GM21381 (cell line): ENCODE results near the gene ARHGDIA.

Experiments
- ATAC-seq: cut with Tn5 transposase; IDR thresholded peaks from one replicate; pipeline ENCODE4 v1.9.1; 2021; ENCODE audit warnings: mild to moderate bottlenecking, moderate library complexity; ENCODE audit not compliant: unreplicated experiment

The ARHGDIA gene

GRCh38 chr17:81888988-81889595 is 18.0 kb upstream of the ARHGDIA start:
- ATAC-seq: no peak

- ATAC-seq: no peak
Measured at GRCh38 chr17:81888105-81888987, 17.2 kb upstream of the ARHGDIA start.

DNA sequence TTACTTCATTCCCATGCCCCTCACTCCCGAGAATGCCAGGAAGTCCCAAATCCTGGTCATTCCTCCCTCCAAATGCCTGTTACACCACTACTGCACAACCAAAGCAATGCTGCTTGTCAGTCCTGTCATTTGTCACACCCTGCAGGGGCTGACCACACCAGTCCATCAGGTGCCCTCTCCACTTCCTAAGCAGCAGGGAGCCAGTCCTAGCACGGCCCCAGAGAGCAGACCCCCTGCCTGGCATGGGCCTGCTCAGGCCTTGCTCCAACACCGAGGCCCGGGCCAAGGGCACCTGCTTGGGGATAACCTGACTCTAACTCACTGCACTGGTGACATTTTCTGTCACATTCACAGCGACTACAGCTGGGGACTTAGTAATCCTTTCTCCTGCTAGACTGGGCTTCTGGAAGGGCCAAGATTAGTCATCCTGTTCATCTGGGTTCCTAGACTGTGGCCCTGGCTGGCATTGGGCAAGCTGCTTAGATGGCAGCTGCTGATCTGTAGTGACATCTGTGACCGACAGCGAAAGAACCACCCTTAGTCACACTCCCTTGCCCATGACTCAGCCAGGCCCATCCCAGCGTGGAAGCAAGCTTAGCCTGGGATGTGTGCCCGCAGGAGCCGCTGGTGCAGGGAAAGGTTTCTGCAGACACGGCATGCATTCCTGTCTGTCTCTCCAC is 14.9 kb upstream of the ARHGDIA start:
- no peak for ATAC-seq

DNA sequence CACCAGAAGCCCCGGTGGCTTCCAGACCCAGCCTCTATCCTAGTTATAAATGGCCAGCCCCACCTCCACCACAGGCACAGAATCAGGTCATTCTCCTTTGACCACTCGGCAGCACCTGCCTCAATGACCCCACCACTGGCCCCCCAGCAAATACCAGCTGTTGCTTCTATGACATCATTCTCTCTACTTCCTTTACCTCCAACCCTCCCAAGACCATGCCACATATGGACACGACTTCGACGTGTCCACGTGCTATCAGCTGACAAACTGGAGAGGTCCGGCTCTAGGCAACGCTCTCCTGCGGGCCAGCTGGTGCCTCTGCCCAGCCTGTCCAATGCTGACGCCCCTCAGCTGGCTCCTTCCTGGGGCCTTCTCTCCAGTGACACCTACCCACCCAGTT is 14.3 kb upstream of the ARHGDIA start:
- no peak for ATAC-seq

GRCh38 chr17:81884968-81885367 is 13.8 kb upstream of the ARHGDIA start:
- no peak for ATAC-seq

- ATAC-seq: no peak
Measured at GRCh38 chr17:81884520-81884919, 13.4 kb upstream of the ARHGDIA start.

- no peak for ATAC-seq
Measured at GRCh38 chr17:81879121-81879520, 8.0 kb upstream of the ARHGDIA start.

GRCh38 chr17:81878294-81878693 is 7.2 kb upstream of the ARHGDIA start:
- no peak for ATAC-seq

GRCh38 chr17:81877569-81877968 is 6.4 kb upstream of the ARHGDIA start:
- ATAC-seq: no peak

- ATAC-seq: peak; percentile 50
Measured at GRCh38 chr17:81871387-81872230, 472 bp upstream of the ARHGDIA start.

DNA sequence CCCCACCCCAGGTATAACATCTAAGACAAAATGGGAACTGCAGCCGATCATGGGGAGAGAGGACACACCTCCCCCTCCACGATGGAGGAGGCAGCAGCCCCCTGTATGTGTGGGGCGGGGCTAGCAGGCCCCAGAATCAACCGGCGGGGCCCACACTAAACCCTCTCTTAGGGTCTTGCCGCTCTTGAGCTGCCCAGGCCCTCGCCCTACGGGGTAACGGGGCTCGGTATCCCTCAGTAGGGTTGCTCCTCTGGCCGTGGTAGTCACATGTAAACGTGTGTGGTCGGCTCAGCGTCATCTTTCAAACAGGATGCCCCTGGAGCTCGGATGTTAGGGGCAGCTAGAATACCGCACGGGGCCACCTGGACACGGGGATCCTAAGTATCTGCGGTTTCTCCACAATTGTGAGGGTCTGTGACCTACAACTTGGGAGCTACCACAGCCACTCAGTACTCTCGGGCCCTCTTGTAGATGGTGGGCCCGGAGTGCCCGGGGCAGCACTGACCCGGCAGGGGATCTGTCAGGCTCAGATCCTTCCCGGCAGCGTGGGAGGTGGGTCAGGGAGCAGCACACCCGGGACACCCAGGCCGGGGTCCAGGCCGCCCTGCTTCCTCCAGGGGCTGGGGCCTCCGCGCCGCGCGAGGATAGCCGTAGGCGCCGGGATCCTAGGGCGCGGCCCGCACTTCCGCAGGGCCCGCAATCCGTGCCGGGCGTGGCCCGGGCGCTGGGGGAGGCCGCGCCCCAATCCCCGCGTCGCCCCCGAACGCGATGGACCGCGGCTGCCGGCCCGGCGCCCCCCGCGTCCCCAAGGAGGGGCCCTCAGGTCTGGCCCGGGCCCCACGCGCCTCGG is 781 bp downstream of the ARHGDIA start:
- peak; percentile 22 for ATAC-seq

GRCh38 chr17:81869221-81870130 is 1.7 kb downstream of the ARHGDIA start:
- ATAC-seq: no peak

DNA sequence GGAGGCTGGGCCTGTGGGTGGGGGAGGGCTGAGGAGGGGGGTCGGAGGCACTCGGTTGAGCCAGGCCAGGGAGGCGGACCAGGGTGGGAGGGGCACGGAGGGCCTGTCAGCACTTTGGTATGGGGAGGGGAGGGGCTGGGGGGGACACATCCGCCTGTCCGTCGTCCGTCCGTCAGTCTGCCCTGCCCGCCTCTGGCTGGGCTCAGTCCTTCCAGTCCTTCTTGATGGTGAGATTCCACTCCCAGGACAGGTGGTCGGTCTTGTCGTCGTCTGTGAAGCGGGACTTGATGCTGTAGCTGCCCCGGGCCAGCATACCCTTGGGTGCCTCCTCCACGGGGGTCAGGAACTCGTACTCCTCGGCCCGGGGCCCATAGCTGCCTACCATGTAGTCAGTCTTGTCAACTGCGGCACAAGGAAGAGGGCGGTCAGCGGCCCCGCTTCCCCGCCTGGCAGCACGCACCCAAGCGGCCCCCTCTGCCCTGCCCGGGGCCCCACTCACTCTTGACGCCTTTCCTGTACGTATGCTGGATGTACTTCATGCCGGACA is 2.4 kb downstream of the ARHGDIA start:
- no peak for ATAC-seq

DNA sequence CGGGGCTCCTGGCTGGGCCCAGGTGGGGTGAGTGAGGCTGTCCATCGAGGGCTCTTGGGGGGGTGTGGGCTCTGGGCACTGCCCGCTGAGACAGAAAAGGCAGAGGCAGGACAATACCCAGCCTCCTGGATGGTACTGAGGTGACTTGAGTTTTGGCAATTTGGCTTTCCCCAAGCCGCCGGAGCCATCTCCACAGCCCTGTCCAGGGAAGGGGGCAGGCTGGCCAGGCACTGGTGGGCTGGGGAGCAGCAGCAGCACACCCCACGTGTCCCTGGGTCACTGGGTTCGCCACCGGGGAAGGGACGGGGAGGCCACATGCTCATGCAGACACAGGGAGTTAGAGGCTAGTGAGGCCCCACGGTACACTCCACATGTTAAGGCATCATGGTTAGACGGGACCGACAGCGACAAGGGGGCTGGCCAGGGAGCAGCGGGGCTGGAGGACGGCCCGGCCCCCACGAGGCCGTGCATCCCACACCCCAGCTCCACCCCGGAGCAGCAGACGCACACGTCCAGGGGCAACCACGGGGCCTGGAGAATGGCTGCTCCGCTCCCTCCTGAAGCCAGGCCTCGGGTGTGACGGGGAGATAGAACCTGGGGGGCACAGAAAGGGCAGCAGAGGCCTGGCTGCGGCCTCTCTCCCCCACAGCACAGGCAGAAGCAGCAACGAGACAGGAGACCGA is 3.0 kb downstream of the ARHGDIA start:
- ATAC-seq: no peak

- ATAC-seq: no peak
Measured at GRCh38 chr17:81867170-81867990, 3.8 kb downstream of the ARHGDIA start.

DNA sequence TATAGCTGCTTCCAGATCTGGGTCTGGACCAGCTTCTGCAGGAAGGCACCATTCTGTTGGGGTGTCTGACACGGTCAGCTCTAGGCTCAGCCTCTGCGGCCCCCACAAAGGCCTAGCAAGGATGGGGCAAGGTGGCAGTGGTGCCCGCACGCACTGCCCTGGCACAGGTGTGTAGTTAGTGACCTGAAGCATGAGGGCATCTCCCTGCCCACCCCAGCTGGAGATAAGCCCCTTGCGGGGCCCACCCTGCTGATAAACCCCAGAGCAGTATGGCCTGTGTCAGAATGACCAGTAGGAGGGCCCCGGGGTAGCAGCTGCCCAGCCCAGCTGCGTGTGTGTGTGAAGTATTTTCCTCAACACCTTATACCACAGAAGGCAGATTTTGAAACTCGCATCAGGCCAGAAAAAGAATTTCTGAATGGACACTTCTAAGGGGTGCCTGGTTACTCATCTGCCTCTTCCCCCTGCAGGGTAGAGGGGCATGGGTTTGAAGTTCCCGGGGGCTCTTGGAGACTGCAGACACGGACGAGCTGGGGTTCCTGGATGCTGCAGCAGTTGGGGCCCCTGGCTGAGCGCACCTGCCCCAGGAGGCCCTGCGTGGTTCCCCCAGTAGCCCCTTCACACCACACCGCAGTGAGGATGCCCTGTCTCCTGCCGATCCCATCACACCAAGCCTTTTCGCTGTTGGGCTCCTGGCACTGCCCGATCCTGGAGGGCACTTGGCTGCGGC is 4.5 kb downstream of the ARHGDIA start:
- no peak for ATAC-seq
